Lung (tissue), 12 donors: ENCODE data around the gene ACP5. TPM values are rescaled to one million over a fixed set of nuclear protein-coding genes. Genes with fewer than 3 reads are reported as not detected.

ENCODE experiments used
- ATAC-seq: fragments of 200-7000 bp; cut with Tn5 transposase; one replicate; pipeline ENCODE4 v1.9.1; 2020; ENCODE audit warnings: moderate number of reproducible peaks; ENCODE audit not compliant: insufficient read depth, low FRiP score
- DNase-seq, 3 donors: peaks; one replicate each; pipeline ENCODE4 v3.0.0-alpha.2; 2013 to 2017
- H3K27ac ChIP-seq, 2 donors: one replicate each; pipeline ENCODE4 v1.5.1; 2013; ENCODE audit warnings: mild to moderate bottlenecking in 2 of 2, moderate library complexity in 2 of 2, control low read depth in 1 of 2, inconsistent platforms in 1 of 2, low read depth in 1 of 2, low read length in 1 of 2
- H3K27me3 ChIP-seq, 3 donors: one replicate each; pipeline ENCODE4 v1.5.1; 2013; ENCODE audit warnings: low read length in 2 of 3; ENCODE audit not compliant: control insufficient read depth in 3 of 3, insufficient read depth in 3 of 3
- H3K36me3 ChIP-seq, 4 donors: one replicate each; pipeline ENCODE4 v1.5.1; 2013; ENCODE audit warnings: low read length in 4 of 4, mild to moderate bottlenecking in 1 of 4, moderate library complexity in 1 of 4; ENCODE audit not compliant: control insufficient read depth in 4 of 4, insufficient read depth in 4 of 4
- H3K4me1 ChIP-seq, 5 donors: one replicate each; pipeline ENCODE4 v1.5.1; 2013; ENCODE audit warnings: low read length in 5 of 5, mild to moderate bottlenecking in 2 of 5, moderate library complexity in 1 of 5; ENCODE audit not compliant: control insufficient read depth in 5 of 5, insufficient read depth in 5 of 5
- H3K4me3 ChIP-seq: one replicate; pipeline ENCODE4 v1.5.1; 2013; ENCODE audit warnings: mild to moderate bottlenecking, control low read depth, moderate library complexity
- H3K9ac ChIP-seq, 2 donors: one replicate each; pipeline ENCODE4 v1.5.1; 2013; ENCODE audit warnings: low read length in 2 of 2, control low read depth in 1 of 2; ENCODE audit not compliant: insufficient read depth in 1 of 2
- H3K9me3 ChIP-seq, 4 donors: one replicate each; pipeline ENCODE4 v1.5.1; 2013; ENCODE audit warnings: low read length in 3 of 4, mild to moderate bottlenecking in 1 of 4, moderate library complexity in 1 of 4; ENCODE audit not compliant: control insufficient read depth in 4 of 4, insufficient read depth in 3 of 4
- CTCF ChIP-seq: IDR thresholded peaks from 2 replicates; pipeline ENCODE4 v1.5.1; 2012; ENCODE audit warnings: mild to moderate bottlenecking; ENCODE audit errors: control extremely low read depth, extremely low read depth
- WGBS, 2 donors: extraction: QIAGEN DNeasy Blood & Tissue Kit; methylation state at CpG; one replicate each; pipeline ENCODE4 v1.1.7; 2013; 5-methylcytosine and 5-hydroxymethylcytosine counted together
- polyA plus RNA-seq, 2 donors: library from polyadenylated mRNA; stranded (reverse); fragments of 200-250 nt; gene quantifications; one replicate each; pipeline ENCODE4 v1.2.1, GENCODE V29; 2013
- total RNA-seq, 2 donors: library from RNA; depleted of rRNA in 1 of 2; stranded (reverse); fragments of >200 nt in 1 of 2; gene quantifications; one replicate each; pipeline ENCODE4 v1.2.1, GENCODE V29; 2014 to 2021
- donor health status: control.
- donor health status: control.
- donor health status: Bipolar disorder and iron deficiency.
- donor health status: healthy.
- donor health status: DM: yes; HTN: yes; CAD: no.

ACP5 gene
- total and polyA plus RNA-seq, 4 donors, result 22.5 to 301 (median 140) TPM

DNA sequence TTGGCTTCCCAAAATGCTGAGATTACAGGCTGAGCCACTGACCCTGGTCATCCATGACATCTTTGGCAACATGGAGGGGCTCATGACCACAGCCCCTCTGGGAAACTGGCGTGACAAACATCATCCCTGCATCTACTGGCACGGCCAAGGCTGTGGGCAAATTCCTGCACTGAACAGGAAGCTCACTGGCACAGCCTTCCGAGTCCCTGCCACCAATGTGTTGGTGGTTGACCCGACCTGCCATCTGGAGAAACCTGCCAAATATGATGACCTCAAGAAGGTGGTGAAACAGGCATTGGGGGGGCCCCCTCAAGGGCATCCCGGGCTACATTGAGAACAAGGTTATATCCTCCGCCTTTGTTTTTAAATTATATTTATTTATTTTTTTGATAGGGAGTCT is 8.9 kb upstream of the ACP5 start:
- H3K27ac ChIP-seq, result no peak overlapping the region
- no peaks in the 10 kb centered on the region for H3K9me3 ChIP-seq
- peaks cover 0 to 3% (median 0%) of the 10 kb centered on the region in 5 donors for H3K4me1 ChIP-seq
- H3K4me3 ChIP-seq, result no peak overlapping the region
- DNase-seq, result no peak
- 29 to 58% methylated on average over 6 of the region's 6 CpGs for WGBS, 2 donors
- no peaks in the 10 kb centered on the region for H3K27me3 ChIP-seq
- no peaks in the 10 kb centered on the region for H3K36me3 ChIP-seq
- TF ChIP-seq CTCF, result no peak
- H3K9ac ChIP-seq, result no peak overlapping the region
- ATAC-seq, result no peak

DNA sequence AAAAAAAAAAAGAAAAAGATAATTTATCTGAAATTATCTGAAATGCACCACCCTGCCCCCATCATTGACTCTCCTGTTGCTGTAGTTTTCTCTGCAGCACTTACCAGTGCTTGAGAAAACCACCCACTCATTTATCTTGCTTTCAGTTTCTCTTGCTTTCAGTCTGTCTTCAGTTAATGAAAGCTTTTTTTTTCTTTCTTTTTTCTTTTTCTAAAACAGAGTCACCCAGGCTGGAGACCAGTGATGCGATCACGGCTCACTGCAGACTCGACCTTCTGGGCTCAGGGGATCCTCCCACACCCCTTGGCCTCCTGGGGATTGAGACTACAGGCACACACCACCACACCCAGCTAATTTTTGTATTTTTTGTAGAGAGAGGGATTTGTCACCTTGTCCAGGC is 4.3 kb upstream of the ACP5 start:
- peak overlapping the region in 1 of 2 donors; percentile 11 for H3K9ac ChIP-seq
- H3K4me3 ChIP-seq, result no peak overlapping the region
- H3K27me3 ChIP-seq, result peaks cover 0 to 6% (median 0%) of the 10 kb centered on the region in 3 donors
- H3K36me3 ChIP-seq, result no peaks in the 10 kb centered on the region
- ATAC-seq (no peak), DNase-seq (peak in 1 of 3 donors; percentile 20)
- WGBS, 2 donors, result 46 to 63% methylated on average over 3 of the region's 3 CpGs
- no peaks in the 10 kb centered on the region for H3K9me3 ChIP-seq
- TF ChIP-seq CTCF, result no peak
- peaks cover 0 to 14% (median 9%) of the 10 kb centered on the region in 5 donors for H3K4me1 ChIP-seq
- H3K27ac ChIP-seq, result peak overlapping the region in 1 of 2 donors; percentile 77

- Histone ChIP-seq H3K4me1 (peaks cover 0 to 14% (median 11%) of the 10 kb centered on the region in 5 donors), H3K36me3 (no peaks in the 10 kb centered on the region), H3K27ac (peak overlapping the region in 1 of 2 donors; percentile 20), H3K27me3 (peaks cover 0 to 6% (median 0%) of the 10 kb centered on the region in 3 donors), H3K4me3 (no peak overlapping the region), H3K9me3 (no peaks in the 10 kb centered on the region), H3K9ac (no peak overlapping the region)
- ATAC-seq (no peak), DNase-seq (no peak)
- TF ChIP-seq CTCF, result no peak
- 36 to 62% methylated on average over 4 of the region's 4 CpGs for WGBS, 2 donors
Observed at GRCh38 chr19:11580116-11580515, 2.7 kb upstream of the ACP5 start.
